Trophoblast cell (in vitro differentiated cells and primary cell): ENCODE measurements around the gene CLIC4.
A peak's percentile ranks its signal among the peaks of the same experiment; 100 is the strongest.

Source experiments
- DNase-seq, 2 donors: peaks; one replicate each; pipeline ENCODE4 v3.0.0-alpha.2; 2016
- H2AFZ ChIP-seq: 2 replicates; pipeline ENCODE4 v1.6.1; 2013; ENCODE audit warnings: low read length, moderate library complexity, mild to moderate bottlenecking; ENCODE audit not compliant: insufficient read depth, poor library complexity
- H2AK5ac ChIP-seq: 2 replicates; pipeline ENCODE4 v1.6.1; 2013; ENCODE audit warnings: mild to moderate bottlenecking, low read length
- H2BK120ac ChIP-seq: 2 replicates; pipeline ENCODE4 v1.6.1; 2013; ENCODE audit warnings: low read length, mild to moderate bottlenecking, moderate library complexity; ENCODE audit not compliant: insufficient read depth, poor library complexity
- H2BK12ac ChIP-seq: 2 replicates; pipeline ENCODE4 v1.6.1; 2013; ENCODE audit warnings: mild to moderate bottlenecking, low read length, moderate library complexity
- H2BK5ac ChIP-seq: 2 replicates; pipeline ENCODE4 v1.6.1; 2013; ENCODE audit warnings: low read length, low read depth, moderate library complexity, mild to moderate bottlenecking; ENCODE audit not compliant: poor library complexity
- H3K14ac ChIP-seq: 2 replicates; pipeline ENCODE4 v1.6.1; 2013; ENCODE audit warnings: mild to moderate bottlenecking, low read length
- H3K18ac ChIP-seq: 2 replicates; pipeline ENCODE4 v1.6.1; 2013; ENCODE audit warnings: mild to moderate bottlenecking, low read length
- H3K23ac ChIP-seq: 2 replicates; pipeline ENCODE4 v1.6.1; 2013; ENCODE audit warnings: low read length
- H3K27ac ChIP-seq: 2 replicates; pipeline ENCODE4 v1.5.1; 2013; ENCODE audit warnings: low read depth, mild to moderate bottlenecking, inconsistent platforms, low read length, moderate library complexity
- H3K27me3 ChIP-seq: 2 replicates; pipeline ENCODE4 v1.6.1; 2013; ENCODE audit warnings: inconsistent platforms, mild to moderate bottlenecking, low read length, moderate library complexity; ENCODE audit not compliant: insufficient read depth
- H3K36me3 ChIP-seq, 2 experiments: 1 replicate in 1 of 2; 2 replicates in 1 of 2; pipeline ENCODE4 v1.6.1; 2013; ENCODE audit warnings: low read length in 2 of 2, mild to moderate bottlenecking in 2 of 2, moderate library complexity in 1 of 2; ENCODE audit not compliant: insufficient read depth in 2 of 2, control insufficient read depth in 1 of 2
- H3K4ac ChIP-seq: 2 replicates; pipeline ENCODE4 v1.6.1; 2013; ENCODE audit warnings: low read depth, mild to moderate bottlenecking, low read length, moderate library complexity
- H3K4me1 ChIP-seq, 2 experiments: 1 replicate in 1 of 2; 2 replicates in 1 of 2; pipeline ENCODE4 v1.6.1; 2013; ENCODE audit warnings: low read length in 2 of 2, mild to moderate bottlenecking in 2 of 2, moderate library complexity in 1 of 2; ENCODE audit not compliant: insufficient read depth in 2 of 2, control insufficient read depth in 1 of 2
- H3K4me2 ChIP-seq: 2 replicates; pipeline ENCODE4 v1.6.1; 2013; ENCODE audit warnings: inconsistent platforms, mild to moderate bottlenecking, low read length, moderate library complexity
- H3K4me3 ChIP-seq: 2 replicates; pipeline ENCODE4 v1.5.1; 2013; ENCODE audit warnings: mild to moderate bottlenecking, low read depth, low read length, inconsistent platforms
- H3K79me1 ChIP-seq: one replicate; pipeline ENCODE4 v1.6.1; 2013; ENCODE audit warnings: low read length
- H3K79me2 ChIP-seq: 2 replicates; pipeline ENCODE4 v1.6.1; 2013; ENCODE audit warnings: low read length, mild to moderate bottlenecking; ENCODE audit not compliant: control insufficient read depth, insufficient read depth, poor library complexity
- H3K9ac ChIP-seq: 2 replicates; pipeline ENCODE4 v1.6.1; 2013; ENCODE audit warnings: mild to moderate bottlenecking, low read length
- H3K9me3 ChIP-seq: 2 replicates; pipeline ENCODE4 v1.6.1; 2013; ENCODE audit warnings: low read depth, mild to moderate bottlenecking, control low read depth, inconsistent platforms, low read length; ENCODE audit not compliant: insufficient read depth
- H4K12ac ChIP-seq: 2 replicates; pipeline ENCODE4 v1.6.1; 2013; ENCODE audit warnings: low read depth, mild to moderate bottlenecking, low read length, moderate library complexity
- H4K8ac ChIP-seq: 2 replicates; pipeline ENCODE4 v1.6.1; 2013; ENCODE audit warnings: low read depth, mild to moderate bottlenecking, low read length, moderate library complexity
- H4K91ac ChIP-seq: one replicate; pipeline ENCODE4 v1.6.1; 2013; ENCODE audit warnings: low read depth, mild to moderate bottlenecking, low read length, moderate library complexity
- WGBS: extraction: QIAGEN DNeasy Blood & Tissue Kit; methylation state at CpG from one replicate; pipeline ENCODE4 v1.1.7; 2013; ENCODE audit warnings: missing lambda C conversion rate; ENCODE audit not compliant: insufficient read length, insufficient coverage; ENCODE audit errors: extremely low coverage; 5-methylcytosine and 5-hydroxymethylcytosine counted together

Gene CLIC4

DNA sequence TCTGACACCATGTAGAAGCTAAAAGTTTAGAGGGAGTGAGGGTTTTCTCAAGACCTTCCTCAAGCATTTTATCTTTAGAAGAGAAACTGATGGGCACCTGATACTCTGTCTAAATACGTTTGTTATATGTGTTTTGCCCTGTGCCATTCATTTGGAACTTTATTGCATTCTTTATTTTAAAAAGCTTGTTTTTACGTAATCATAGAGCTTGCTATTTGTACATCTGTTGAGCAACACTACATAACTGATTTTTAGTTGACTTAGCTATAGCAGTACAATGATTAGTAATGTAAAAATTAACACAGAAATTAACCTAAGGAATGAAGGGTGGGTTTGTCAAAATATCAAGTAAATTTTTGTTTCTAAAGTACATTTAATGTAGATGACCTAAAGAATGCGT lies 96.3 kb downstream of the CLIC4 start:
- H3K4me3 ChIP-seq: no peak overlapping the region
- H2BK12ac ChIP-seq: no peak overlapping the region
- no peaks in the 10 kb centered on the region for H3K79me1 ChIP-seq
- H3K23ac ChIP-seq: no peak overlapping the region
- no peak overlapping the region for H3K4me2 ChIP-seq
- H4K12ac ChIP-seq: no peak overlapping the region
- no peak overlapping the region for H2BK5ac ChIP-seq
- no peak overlapping the region for H3K14ac ChIP-seq
- no peak overlapping the region for H3K9ac ChIP-seq
- peaks cover 1 to 7% of the 10 kb centered on the region in 2 experiments for H3K36me3 ChIP-seq
- H2BK120ac ChIP-seq: no peak overlapping the region
- H3K79me2 ChIP-seq: no peaks in the 10 kb centered on the region
- H4K8ac ChIP-seq: no peak overlapping the region
- no peaks in the 10 kb centered on the region for H3K9me3 ChIP-seq
- WGBS: no CpG with 5 or more reads among the region's 3 CpGs
- H3K27ac ChIP-seq: no peak overlapping the region
- H2AFZ ChIP-seq: no peak overlapping the region
- no peak overlapping the region for H3K18ac ChIP-seq
- H2AK5ac ChIP-seq: no peak overlapping the region
- H3K27me3 ChIP-seq: no peaks in the 10 kb centered on the region
- no peak overlapping the region for H3K4ac ChIP-seq
- H3K4me1 ChIP-seq: no peaks in the 10 kb centered on the region
- DNase-seq: no peak
- no peak overlapping the region for H4K91ac ChIP-seq

DNA sequence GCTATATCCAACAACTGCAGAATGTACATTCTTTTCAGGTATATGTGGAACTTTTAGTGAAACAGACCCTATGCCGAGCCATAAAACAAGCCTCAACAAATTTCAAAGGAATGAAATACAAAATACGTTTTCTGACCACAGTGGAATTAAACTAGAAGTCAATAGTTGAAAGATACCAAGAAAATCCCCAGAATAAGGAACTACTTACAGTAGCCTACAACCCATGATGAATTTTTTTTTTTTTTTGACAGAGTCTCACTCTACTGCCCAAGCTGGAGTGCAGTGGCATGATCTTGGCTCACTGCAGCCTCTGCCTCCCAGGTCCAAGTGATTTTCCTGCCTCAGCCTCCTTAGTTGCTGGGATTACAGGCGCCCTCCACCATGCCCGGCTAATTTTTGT lies 101.4 kb downstream of the CLIC4 start:
- Histone ChIP-seq H3K4ac (no peak overlapping the region), H2AK5ac (no peak overlapping the region), H3K14ac (no peak overlapping the region), H3K23ac (no peak overlapping the region), H3K27me3 (no peaks in the 10 kb centered on the region), H3K4me1 (peaks cover 8 to 14% of the 10 kb centered on the region in 2 experiments), H3K9ac (no peak overlapping the region), H3K18ac (no peak overlapping the region), H2BK120ac (no peak overlapping the region), H3K4me3 (no peak overlapping the region), H2AFZ (no peak overlapping the region), H3K4me2 (no peak overlapping the region), H2BK12ac (no peak overlapping the region), H3K27ac (no peak overlapping the region), H3K79me2 (peaks cover 3% of the 10 kb centered on the region), H3K9me3 (no peaks in the 10 kb centered on the region), H3K36me3 (peaks cover 0 to 1% of the 10 kb centered on the region in 2 experiments), H2BK5ac (no peak overlapping the region), H4K12ac (no peak overlapping the region), H3K79me1 (peaks cover 5% of the 10 kb centered on the region), H4K91ac (no peak overlapping the region), H4K8ac (no peak overlapping the region)
- no CpG with 5 or more reads among the region's 4 CpGs for WGBS
- DNase-seq: no peak

DNA sequence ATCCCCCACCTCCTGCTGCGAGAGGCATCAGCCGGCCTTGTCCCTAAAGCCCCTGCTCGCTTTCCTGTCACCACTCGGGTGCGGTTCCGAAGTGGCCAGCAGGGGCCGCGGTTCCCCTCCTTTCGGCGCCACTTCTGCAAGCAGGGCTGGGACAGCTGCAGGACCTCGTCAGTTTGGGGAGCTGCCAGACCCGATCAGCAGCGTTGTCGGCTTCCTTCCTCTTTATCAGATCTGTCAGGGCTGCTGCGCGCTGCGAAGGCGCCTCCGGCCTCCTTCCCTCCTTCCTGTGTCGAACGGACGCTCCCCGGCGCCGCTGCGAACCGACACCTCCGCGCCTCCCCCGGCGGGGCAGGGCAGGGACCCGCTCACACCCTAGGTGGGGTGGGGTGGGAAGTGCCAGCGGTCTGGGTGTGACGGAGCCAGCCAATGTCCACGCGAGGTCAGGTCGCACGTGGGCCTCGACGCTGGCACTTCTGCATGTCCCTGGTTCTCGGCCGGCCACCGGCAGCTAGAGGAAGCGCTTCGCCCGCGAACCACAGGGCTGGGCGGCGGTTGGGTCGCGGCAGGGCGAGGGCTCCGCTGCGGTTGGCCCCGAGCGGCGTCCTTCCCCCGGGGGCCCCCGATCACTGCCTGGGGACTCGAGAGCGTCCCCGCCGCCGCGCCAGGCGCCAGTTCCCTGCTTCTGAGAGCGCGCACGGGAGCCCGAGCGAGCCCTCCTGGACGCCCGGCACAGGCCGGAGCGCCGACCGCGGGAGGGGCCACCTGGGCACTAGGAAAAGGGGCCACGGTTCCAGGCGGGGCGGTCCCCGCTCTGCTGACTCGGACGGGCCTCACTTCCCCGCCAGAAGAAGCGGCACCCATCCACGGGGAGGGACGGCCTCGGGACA lies 103.0 kb downstream of the CLIC4 start:
- Histone ChIP-seq H3K9me3 (no peaks in the 10 kb centered on the region), H4K8ac (no peak overlapping the region), H3K14ac (peak overlapping the region; percentile 0), H3K79me2 (peaks cover 3% of the 10 kb centered on the region), H2BK120ac (no peak overlapping the region), H3K9ac (no peak overlapping the region), H2AFZ (peak overlapping the region; percentile 31), H2AK5ac (no peak overlapping the region), H3K27me3 (no peaks in the 10 kb centered on the region), H4K12ac (peak overlapping the region; percentile 22), H4K91ac (no peak overlapping the region), H3K27ac (peak overlapping the region; percentile 3), H3K4me1 (peaks cover 8 to 15% of the 10 kb centered on the region in 2 experiments), H3K36me3 (peaks cover 0 to 1% of the 10 kb centered on the region in 2 experiments), H3K4me3 (peak overlapping the region; percentile 52), H2BK12ac (no peak overlapping the region), H3K79me1 (peaks cover 5% of the 10 kb centered on the region), H3K18ac (peak overlapping the region; percentile 26), H3K4ac (no peak overlapping the region), H3K4me2 (peak overlapping the region; percentile 87), H3K23ac (no peak overlapping the region), H2BK5ac (no peak overlapping the region)
- DNase-seq: peak; percentile 83 to 89
- no CpG with 5 or more reads among the region's 89 CpGs for WGBS

DNA sequence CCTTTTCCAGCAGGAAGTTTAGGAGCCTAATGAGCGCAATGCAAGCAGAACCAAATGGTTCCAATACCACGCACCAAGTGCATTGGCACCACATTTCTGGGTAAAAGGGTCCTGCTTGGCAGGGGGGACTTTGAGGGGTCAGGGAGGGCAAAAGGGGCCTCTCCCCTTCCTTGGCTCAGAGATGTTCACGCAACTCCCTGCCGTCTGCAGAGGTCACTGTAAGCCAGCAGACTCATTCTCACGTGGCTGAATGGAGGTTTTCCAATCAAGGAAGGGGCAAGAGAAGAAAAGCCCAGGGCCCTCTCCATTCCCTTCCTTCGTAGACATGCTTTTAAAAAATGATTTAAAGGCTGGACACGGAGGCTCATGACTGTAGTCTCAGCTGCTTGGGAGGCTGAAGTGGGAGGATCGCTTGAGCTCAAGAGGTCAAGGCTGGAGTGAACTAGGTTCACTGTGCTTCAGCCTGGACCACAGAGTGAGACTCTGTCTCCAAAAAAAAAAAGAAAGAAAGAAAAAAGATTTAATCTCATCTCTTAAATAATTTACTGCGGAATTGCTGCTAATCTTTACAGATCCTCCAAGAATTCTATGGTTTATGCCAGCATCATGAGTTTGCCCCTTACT lies 104.5 kb downstream of the CLIC4 start:
- H3K9ac ChIP-seq: no peak overlapping the region
- no peak overlapping the region for H3K18ac ChIP-seq
- no peak overlapping the region for H2BK120ac ChIP-seq
- H3K4me3 ChIP-seq: no peak overlapping the region
- no peak overlapping the region for H3K27ac ChIP-seq
- H2AK5ac ChIP-seq: no peak overlapping the region
- H3K79me1 ChIP-seq: peaks cover 5% of the 10 kb centered on the region
- H2BK12ac ChIP-seq: no peak overlapping the region
- H3K36me3 ChIP-seq: peaks cover 0 to 1% of the 10 kb centered on the region in 2 experiments
- DNase-seq: peak; percentile 33 to 49
- H3K9me3 ChIP-seq: no peaks in the 10 kb centered on the region
- no peak overlapping the region for H3K4ac ChIP-seq
- H4K8ac ChIP-seq: no peak overlapping the region
- no peaks in the 10 kb centered on the region for H3K27me3 ChIP-seq
- no peak overlapping the region for H2BK5ac ChIP-seq
- no peak overlapping the region for H4K12ac ChIP-seq
- no peak overlapping the region for H3K14ac ChIP-seq
- no peak overlapping the region for H4K91ac ChIP-seq
- no peak overlapping the region for H2AFZ ChIP-seq
- H3K79me2 ChIP-seq: peaks cover 3% of the 10 kb centered on the region
- peaks cover 8 to 16% of the 10 kb centered on the region in 2 experiments for H3K4me1 ChIP-seq
- no peak overlapping the region for H3K23ac ChIP-seq
- no peak overlapping the region for H3K4me2 ChIP-seq
- no CpG with 5 or more reads among the region's 9 CpGs for WGBS
